Uterus (tissue), 2 donors: ENCODE data around the gene PTPRG.

Experiments used
- CTCF ChIP-seq, 4 experiments: fragments of 200-600 bp in 2 of 4; fragments of 450-650 bp in 2 of 4; sonication (generic) in 2 of 4; IDR thresholded peaks; one replicate each; pipeline ENCODE4 v1.5.1; 2016 to 2019; ENCODE audit warnings: antibody characterized with exemption in 4 of 4, mild to moderate bottlenecking in 2 of 4, moderate library complexity in 1 of 4
- POLR2A ChIP-seq, 2 donors: fragments of 450-650 bp; IDR thresholded peaks; one replicate each; pipeline ENCODE4 v1.6.1; 2016; ENCODE audit warnings: antibody characterized with exemption in 2 of 2, mild to moderate bottlenecking in 1 of 2, moderate library complexity in 1 of 2

DNA sequence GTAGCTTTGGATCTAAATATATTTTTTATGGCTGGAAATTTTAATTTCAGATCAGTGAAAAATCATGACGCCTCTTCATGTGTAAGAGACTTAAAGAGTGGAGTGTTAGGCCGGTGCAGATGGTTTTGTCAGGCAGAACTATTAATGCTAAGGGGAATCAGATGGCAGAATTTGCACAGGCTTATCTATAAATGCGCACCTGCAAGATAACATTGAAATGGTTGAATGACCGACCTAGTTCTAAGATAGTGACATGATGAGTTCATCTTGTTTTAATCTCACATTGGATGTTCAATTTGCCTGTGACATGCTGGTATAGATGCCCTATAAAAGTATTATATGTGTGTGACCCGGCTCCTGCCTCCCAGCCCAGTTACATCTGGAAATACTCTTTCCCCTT, 471.4 kb downstream of the PTPRG start:
- TF ChIP-seq CTCF (IDR thresholded peaks at IDR 0.05) (no peak), POLR2A (IDR thresholded peaks at IDR 0.05) (no peak)
